Measurements from ENCODE around the gene MTARC2. TPM values are rescaled to one million over a fixed set of nuclear protein-coding genes. Genes with fewer than 3 reads are reported as not detected.

The MTARC2 gene
- total and polyA plus RNA-seq, 8 donors, result 7.3 to 83.4 (median 20.9) TPM

- intact Hi-C loops (cut with DNase I; ENCODE audit: low total_unique reads), result no loop called here
- Histone ChIP-seq H3K4me1 (peaks cover 0 to 2% (median 0%) of the 10 kb centered on the region in 4 donors), H3K27ac (no peak overlapping the region), H3K4me3 (no peak overlapping the region), H3K27me3 (no peaks in the 10 kb centered on the region), H3K36me3 (no peaks in the 10 kb centered on the region), H3K9me3 (no peaks in the 10 kb centered on the region)
- 74 to 91% (median 83%) methylated on average over 1 of the region's 1 CpG for WGBS, 5 donors
- no peak for TF ChIP-seq POLR2AphosphoS5 (IDR thresholded peaks at IDR 0.05)
- TF ChIP-seq POLR2A (IDR thresholded peaks at IDR 0.05), result no peak
- TF ChIP-seq EP300 (IDR thresholded peaks at IDR 0.05), result no peak
- TF ChIP-seq, protein P1, sequence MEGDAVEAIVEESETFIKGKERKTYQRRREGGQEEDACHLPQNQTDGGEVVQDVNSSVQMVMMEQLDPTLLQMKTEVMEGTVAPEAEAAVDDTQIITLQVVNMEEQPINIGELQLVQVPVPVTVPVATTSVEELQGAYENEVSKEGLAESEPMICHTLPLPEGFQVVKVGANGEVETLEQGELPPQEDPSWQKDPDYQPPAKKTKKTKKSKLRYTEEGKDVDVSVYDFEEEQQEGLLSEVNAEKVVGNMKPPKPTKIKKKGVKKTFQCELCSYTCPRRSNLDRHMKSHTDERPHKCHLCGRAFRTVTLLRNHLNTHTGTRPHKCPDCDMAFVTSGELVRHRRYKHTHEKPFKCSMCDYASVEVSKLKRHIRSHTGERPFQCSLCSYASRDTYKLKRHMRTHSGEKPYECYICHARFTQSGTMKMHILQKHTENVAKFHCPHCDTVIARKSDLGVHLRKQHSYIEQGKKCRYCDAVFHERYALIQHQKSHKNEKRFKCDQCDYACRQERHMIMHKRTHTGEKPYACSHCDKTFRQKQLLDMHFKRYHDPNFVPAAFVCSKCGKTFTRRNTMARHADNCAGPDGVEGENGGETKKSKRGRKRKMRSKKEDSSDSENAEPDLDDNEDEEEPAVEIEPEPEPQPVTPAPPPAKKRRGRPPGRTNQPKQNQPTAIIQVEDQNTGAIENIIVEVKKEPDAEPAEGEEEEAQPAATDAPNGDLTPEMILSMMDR (IDR thresholded peaks at IDR 0.05), result no peak
- DNase-seq, result no peak
Measured at GRCh38 chr1:220741825-220742224, 6.3 kb upstream of the MTARC2 start.

GRCh38 chr1:220742520-220742919 lies 5.6 kb upstream of the MTARC2 start:
- TF ChIP-seq, protein P1 (IDR thresholded peaks at IDR 0.05), result no peak
- TF ChIP-seq POLR2A (IDR thresholded peaks at IDR 0.05) (no peak), EP300 (IDR thresholded peaks at IDR 0.05) (no peak), POLR2AphosphoS5 (IDR thresholded peaks at IDR 0.05) (no peak)
- Histone ChIP-seq H3K9me3 (no peaks in the 10 kb centered on the region), H3K27ac (no peak overlapping the region), H3K36me3 (no peaks in the 10 kb centered on the region), H3K4me1 (peaks cover 2 to 9% (median 4%) of the 10 kb centered on the region in 4 donors), H3K4me3 (no peak overlapping the region), H3K27me3 (no peaks in the 10 kb centered on the region)
- DNase-seq, result no peak
- WGBS, 5 donors, result 84 to 90% (median 86%) methylated on average over 3 of the region's 3 CpGs
- intact Hi-C loops (cut with DNase I; ENCODE audit: low total_unique reads), result no loop called here

GRCh38 chr1:220746851-220747250 lies 1.3 kb upstream of the MTARC2 start:
- Histone ChIP-seq H3K4me1 (peaks cover 21 to 42% (median 31%) of the 10 kb centered on the region in 4 donors), H3K27ac (no peak overlapping the region), H3K36me3 (no peaks in the 10 kb centered on the region), H3K27me3 (peaks cover 0 to 6% (median 0%) of the 10 kb centered on the region in 3 donors), H3K9me3 (no peaks in the 10 kb centered on the region), H3K4me3 (no peak overlapping the region)
- 82 to 94% (median 88%) methylated on average over 3 of the region's 3 CpGs for WGBS, 5 donors
- TF ChIP-seq, protein P1 (IDR thresholded peaks at IDR 0.05), result no peak
- TF ChIP-seq POLR2AphosphoS5 (IDR thresholded peaks at IDR 0.05) (no peak), EP300 (IDR thresholded peaks at IDR 0.05) (no peak), POLR2A (IDR thresholded peaks at IDR 0.05) (no peak)
- intact Hi-C loops (cut with DNase I; ENCODE audit: low total_unique reads), result no loop called here
- no peak for DNase-seq

DNA sequence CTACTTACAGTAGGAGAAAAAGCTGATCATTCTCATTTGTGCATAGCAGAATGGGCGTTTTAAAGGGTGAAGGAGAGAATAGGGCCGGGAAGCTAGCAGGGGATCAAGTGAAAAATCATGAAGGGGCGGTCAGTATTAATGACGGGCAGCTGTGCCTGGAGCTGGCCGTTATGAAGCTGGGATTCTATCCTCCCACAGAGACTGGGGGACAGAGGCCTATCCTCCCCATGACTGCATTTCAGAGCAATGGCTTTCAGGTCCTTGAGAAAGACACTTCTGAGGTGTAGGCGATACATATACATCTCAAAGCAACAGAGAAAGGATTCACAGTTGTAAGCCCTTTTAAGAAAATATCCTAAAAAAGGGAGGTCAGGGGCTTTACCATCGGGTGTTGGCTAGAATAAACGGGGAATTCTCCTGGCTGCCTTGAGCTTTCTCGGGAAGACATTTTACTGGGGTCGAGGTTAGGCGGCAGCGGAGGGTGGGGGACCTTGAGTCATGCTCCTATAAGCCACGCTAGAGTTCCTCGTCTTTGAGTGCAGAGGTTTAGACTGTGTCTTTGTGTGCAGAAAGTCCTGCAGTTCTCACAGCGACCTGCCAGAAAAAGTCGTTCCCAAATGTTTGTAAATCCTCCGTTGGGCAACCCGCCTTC lies 559 bp upstream of the MTARC2 start:
- WGBS, 5 donors, result 14 to 18% (median 16%) methylated on average over 18 of the region's 18 CpGs
- H3K9me3 ChIP-seq, result no peaks in the 10 kb centered on the region
- peaks cover 21 to 49% (median 36%) of the 10 kb centered on the region in 4 donors for H3K4me1 ChIP-seq
- H3K4me3 ChIP-seq, result peak overlapping the region; percentile 85 to 90 (median 86)
- H3K27me3 ChIP-seq, result peaks cover 0 to 6% (median 0%) of the 10 kb centered on the region in 3 donors
- no peaks in the 10 kb centered on the region for H3K36me3 ChIP-seq
- DNase-seq, result no peak
- H3K27ac ChIP-seq, result peak overlapping the region; percentile 91 to 94 (median 92)
- TF ChIP-seq, protein P1 (IDR thresholded peaks at IDR 0.05), result no peak
- TF ChIP-seq EP300 (IDR thresholded peaks at IDR 0.05), result no peak
- TF ChIP-seq POLR2AphosphoS5 (IDR thresholded peaks at IDR 0.05), result no peak
- TF ChIP-seq POLR2A (IDR thresholded peaks at IDR 0.05), result no peak
- intact Hi-C loops (cut with DNase I; ENCODE audit: low total_unique reads), result no loop called here

Data from stomach (tissue), 9 donors.